ENCODE measurements around the gene RIF1.

- TF ChIP-seq POLR2A (IDR thresholded peaks at IDR 0.05) (no peak), EP300 (IDR thresholded peaks at IDR 0.05) (no peak), POLR2AphosphoS5 (IDR thresholded peaks at IDR 0.05) (no peak)
- TF ChIP-seq, protein P1, sequence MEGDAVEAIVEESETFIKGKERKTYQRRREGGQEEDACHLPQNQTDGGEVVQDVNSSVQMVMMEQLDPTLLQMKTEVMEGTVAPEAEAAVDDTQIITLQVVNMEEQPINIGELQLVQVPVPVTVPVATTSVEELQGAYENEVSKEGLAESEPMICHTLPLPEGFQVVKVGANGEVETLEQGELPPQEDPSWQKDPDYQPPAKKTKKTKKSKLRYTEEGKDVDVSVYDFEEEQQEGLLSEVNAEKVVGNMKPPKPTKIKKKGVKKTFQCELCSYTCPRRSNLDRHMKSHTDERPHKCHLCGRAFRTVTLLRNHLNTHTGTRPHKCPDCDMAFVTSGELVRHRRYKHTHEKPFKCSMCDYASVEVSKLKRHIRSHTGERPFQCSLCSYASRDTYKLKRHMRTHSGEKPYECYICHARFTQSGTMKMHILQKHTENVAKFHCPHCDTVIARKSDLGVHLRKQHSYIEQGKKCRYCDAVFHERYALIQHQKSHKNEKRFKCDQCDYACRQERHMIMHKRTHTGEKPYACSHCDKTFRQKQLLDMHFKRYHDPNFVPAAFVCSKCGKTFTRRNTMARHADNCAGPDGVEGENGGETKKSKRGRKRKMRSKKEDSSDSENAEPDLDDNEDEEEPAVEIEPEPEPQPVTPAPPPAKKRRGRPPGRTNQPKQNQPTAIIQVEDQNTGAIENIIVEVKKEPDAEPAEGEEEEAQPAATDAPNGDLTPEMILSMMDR (IDR thresholded peaks at IDR 0.05): no peak
Measured at GRCh38 chr2:151380580-151381235, 29.0 kb upstream of the RIF1 start.

Measured in sigmoid colon (tissue), 4 donors.